GM19463 (cell line): ENCODE results near the gene KCNMB2.

Experiments used
- ATAC-seq: cut with Tn5 transposase; IDR thresholded peaks from one replicate; pipeline ENCODE4 v1.9.1; 2021; ENCODE audit warnings: mild to moderate bottlenecking, moderate library complexity; ENCODE audit not compliant: unreplicated experiment

Gene KCNMB2

GRCh38 chr3:178567611-178568010 is 31.4 kb downstream of the KCNMB2 start:
- no peak for ATAC-seq

DNA sequence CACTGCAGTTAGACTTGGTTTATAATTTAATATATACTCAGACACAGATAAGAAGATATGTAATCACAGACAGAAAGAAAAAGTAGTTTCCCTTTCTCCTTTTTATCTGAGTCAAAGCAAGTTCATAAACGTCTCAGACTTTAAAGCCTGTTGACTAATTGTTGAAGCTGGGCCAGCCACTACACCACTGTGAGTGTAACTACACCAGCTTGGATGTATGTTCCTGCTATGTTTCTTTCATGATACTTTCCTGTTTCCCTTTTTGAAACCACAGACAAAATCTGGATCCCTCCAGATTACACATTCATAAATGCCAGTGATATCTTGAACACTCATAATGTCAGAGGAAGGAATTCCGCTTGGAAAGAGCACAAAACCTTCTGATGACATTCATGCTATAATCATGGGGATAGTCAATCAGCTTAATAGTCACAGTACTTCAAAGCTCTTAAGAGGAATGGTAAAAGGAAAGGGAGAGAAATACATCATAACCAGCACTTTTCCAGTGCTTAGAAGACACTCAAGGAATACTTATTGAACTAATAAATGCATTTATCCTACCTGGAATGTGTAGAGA is 32.0 kb downstream of the KCNMB2 start:
- no peak for ATAC-seq

GRCh38 chr3:178568911-178569310 is 32.7 kb downstream of the KCNMB2 start:
- ATAC-seq, result no peak

DNA sequence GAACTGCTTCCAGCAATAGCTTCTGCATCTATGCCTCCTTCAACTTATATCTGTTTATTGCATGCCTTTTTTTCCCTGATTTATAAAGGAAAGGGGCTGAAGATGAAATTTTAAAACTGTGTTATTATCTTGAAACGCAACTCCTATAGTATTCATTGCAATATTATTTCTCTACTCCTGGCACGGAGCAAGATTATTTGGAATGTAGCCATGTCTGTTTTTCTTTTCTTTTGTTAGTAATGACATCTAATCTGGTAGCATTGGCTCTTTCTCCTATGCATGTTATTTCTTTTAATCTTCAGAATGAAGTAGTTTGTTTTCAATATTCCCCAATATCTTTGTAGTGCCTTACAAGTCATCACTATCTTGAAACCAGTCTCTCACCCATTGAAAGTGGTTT is 33.6 kb downstream of the KCNMB2 start:
- ATAC-seq, result no peak

- no peak for ATAC-seq
Observed at GRCh38 chr3:178583963-178584575, 47.8 kb downstream of the KCNMB2 start.

- no peak for ATAC-seq
Observed at GRCh38 chr3:178584722-178585380, 48.6 kb downstream of the KCNMB2 start.

DNA sequence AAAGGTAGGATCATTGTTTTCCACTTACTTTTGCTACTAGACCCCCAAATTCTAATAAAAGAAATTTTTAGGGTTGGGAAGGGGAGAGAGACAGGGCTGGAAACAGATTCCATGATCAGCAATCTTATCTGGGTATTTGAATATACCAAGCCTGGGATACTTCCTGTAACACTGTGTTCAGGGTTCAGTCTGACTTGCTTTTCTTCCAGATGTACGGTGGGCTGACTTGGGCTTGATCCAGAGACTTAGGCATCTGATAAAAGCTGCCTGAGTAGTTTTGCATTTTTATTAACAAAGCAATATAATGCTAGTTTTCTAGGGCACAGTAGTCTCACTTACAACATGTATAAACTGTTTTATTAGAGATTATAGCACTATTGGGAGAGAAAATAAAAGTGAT is 49.2 kb downstream of the KCNMB2 start:
- ATAC-seq, result no peak

DNA sequence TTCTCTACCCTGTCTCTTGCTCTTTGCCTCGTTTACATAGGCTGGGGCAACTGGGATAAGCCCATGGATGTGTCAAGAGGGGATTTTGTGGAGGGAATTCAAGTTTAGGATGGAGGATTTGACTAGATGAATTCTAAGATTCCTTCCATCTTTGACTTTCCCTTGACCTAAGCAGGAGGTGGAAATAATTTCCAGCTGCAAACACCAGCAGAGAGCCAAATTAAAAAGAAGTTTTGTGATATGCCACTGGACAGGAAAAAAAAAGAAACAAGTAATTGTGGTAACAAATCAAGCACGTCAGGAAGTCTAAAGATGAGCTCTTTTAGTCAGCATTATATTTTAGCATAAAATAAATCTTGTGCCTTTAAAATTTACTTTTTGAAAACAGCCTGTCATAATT is 49.8 kb downstream of the KCNMB2 start:
- ATAC-seq, result no peak

- ATAC-seq, result no peak
Observed at GRCh38 chr3:178588628-178589027, 52.4 kb downstream of the KCNMB2 start.

- no peak for ATAC-seq
Observed at GRCh38 chr3:178593786-178594185, 57.5 kb downstream of the KCNMB2 start.

GRCh38 chr3:178597371-178597770 is 61.1 kb downstream of the KCNMB2 start:
- ATAC-seq, result no peak

GRCh38 chr3:178602856-178603255 is 66.6 kb downstream of the KCNMB2 start:
- no peak for ATAC-seq

GRCh38 chr3:178603735-178604134 is 67.5 kb downstream of the KCNMB2 start:
- peak; percentile 46 for ATAC-seq

DNA sequence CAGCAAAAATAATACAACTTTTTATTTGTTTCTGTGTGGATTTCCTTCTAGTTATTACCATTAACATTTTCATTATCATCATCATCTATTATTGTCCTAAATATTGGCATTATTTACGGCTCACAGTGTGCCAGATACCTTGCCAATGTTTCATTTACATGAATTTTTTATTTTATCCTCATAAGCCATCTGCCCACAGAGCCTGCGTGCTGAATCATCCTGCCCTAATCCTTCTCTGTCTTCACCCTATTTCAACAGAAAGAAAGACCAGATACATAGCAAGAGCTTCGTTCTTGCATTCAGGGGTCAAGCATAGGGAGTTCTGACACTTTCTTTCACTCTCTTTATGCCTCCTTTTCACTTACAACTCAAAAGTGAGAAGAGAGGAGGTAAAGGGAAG is 82.0 kb downstream of the KCNMB2 start:
- ATAC-seq, result no peak

- no peak for ATAC-seq
Observed at GRCh38 chr3:178618896-178619295, 82.7 kb downstream of the KCNMB2 start.

GRCh38 chr3:178623666-178624255 is 87.5 kb downstream of the KCNMB2 start:
- ATAC-seq, result no peak

GRCh38 chr3:178624276-178624675 is 88.0 kb downstream of the KCNMB2 start:
- ATAC-seq, result no peak

DNA sequence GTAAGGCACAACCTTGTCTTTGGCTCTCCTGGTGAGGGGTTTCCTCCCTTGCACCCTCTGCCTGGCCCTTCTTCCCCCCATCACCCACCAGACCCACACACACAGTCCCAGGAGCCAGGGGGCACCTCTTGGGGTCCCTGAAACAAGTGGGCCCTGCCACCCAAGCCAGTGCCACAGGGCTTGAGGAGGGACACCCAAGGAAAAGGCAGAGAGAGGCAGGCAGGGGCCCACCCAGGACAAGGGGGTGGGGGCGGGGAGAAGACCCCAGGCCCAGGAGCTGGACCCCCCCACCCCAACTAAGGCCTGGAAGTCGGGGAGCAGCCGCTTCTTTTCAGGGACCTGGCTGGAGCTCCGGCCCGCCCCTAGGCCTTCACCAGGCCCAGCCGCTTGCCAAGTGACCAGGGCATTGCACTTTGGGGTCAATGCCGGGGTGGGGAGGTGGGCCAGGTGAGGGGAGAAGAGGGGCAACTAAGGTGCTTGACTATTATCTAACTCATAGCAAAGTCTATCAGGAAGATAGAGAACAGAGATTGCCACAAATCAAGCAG is 88.9 kb downstream of the KCNMB2 start:
- ATAC-seq, result no peak

DNA sequence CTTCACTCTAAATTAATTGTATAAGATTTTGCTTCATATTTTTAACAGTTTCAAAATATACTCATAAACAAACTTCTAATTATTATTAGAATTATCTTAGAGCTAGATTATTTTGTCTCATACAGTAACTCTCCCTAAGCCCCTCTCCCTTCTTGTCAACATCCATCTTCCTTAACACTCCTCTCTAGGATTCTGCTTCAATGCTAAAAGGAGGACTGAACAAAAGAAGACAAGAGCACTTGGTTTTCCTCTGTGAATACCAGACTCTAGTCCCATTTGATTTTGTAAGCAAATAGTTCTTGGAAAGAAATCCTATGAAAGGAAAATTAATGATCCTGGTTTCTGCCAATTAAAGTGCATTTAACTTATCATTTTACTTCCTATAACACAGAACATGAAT is 91.8 kb downstream of the KCNMB2 start:
- no peak for ATAC-seq

DNA sequence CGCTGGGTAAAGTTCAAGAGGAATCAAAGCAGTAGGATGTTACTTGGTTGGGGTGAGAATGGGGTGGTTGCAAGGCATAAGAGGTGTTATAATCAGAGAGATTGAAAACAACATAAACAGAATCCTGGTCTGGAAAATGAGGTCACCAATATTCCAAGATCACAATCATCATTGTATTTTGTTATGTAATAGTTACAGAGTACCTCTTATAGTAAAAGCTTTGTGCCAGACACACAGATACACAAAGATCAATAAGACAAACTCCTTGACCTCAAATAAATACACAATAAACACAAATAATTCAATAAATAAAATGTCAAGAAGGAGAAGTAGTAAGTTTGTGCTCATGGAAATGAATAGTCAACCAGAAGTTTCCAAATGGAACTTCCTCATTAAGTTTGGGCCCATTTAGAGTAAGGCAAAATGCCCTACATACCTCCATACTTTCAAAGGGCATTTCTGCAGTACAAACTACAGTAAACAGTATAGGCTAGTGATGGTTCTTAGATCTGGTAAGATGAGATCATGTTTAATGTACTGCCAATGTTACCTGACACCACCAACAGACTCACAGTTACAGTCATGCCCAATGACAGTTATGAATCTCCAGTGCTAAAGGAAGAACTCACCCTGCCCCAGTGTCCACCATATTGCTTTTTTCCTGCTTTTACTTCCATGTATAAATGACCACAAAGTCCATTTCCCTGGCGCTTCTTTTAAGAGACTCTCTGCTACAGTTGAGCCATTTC is 93.4 kb downstream of the KCNMB2 start:
- no peak for ATAC-seq

- ATAC-seq, result no peak
Observed at GRCh38 chr3:178631950-178632349, 95.7 kb downstream of the KCNMB2 start.
